Transverse colon (tissue), 3 donors: ENCODE measurements around the gene SORT1.
A peak's percentile ranks its signal among the peaks of the same experiment; 100 is the strongest.

Experiments used
- EP300 ChIP-seq: sonication (generic); formaldehyde crosslinking; IDR thresholded peaks from one replicate; pipeline ENCODE4 v1.6.1; 2017; ENCODE audit warnings: antibody characterized with exemption, low read depth
- POLR2A ChIP-seq: fragments of 450-650 bp; IDR thresholded peaks from one replicate; pipeline ENCODE4 v1.6.1; 2016; ENCODE audit warnings: antibody characterized with exemption, mild to moderate bottlenecking, moderate library complexity
- TF ChIP-seq, protein P1 (sequence below), 5 experiments: fragments of 200-600 bp in 3 of 5; fragments of 450-650 bp in 2 of 5; sonication (generic) in 3 of 5; IDR thresholded peaks; 1 replicate in 2 of 5; 2 replicates in 3 of 5; pipeline ENCODE4 v1.5.1; 2016 to 2017; ENCODE audit warnings: antibody characterized with exemption in 5 of 5, inconsistent platforms in 3 of 5, mild to moderate bottlenecking in 2 of 5, moderate library complexity in 1 of 5

DNA sequence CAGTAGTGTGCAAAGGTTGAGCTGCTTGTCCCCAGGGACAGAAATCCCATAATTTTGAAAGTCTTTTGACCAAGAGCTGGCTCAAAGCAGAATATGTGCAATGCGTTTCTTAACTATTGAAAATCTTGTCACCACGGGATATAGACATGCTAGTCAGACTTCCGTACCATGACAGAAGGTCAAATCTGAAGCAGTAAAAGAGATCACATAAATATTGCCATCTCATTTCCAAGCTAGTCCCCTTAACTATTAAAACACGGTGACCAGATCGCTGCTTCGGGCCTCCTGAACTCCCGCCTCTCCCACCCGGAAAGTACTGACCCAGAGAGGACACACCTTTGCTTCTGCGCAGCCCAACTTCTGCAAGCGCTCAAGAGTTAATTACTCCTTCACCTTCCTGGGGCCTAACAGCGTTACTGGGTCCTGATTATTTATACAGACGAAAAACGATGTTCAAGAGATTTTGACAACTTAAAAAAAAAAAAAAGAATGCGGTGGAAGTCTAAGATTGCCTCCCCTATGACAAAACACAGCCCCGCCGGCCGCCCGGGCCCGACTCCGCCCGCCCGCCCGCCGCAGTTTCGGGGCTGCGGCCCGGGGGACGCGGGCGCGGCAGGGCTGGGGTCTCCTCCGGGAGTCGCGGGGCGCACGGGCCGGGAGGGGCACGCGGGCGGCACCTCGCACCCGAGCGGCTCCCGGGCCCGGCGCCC is 692 bp downstream of the SORT1 start:
- TF ChIP-seq, protein P1, sequence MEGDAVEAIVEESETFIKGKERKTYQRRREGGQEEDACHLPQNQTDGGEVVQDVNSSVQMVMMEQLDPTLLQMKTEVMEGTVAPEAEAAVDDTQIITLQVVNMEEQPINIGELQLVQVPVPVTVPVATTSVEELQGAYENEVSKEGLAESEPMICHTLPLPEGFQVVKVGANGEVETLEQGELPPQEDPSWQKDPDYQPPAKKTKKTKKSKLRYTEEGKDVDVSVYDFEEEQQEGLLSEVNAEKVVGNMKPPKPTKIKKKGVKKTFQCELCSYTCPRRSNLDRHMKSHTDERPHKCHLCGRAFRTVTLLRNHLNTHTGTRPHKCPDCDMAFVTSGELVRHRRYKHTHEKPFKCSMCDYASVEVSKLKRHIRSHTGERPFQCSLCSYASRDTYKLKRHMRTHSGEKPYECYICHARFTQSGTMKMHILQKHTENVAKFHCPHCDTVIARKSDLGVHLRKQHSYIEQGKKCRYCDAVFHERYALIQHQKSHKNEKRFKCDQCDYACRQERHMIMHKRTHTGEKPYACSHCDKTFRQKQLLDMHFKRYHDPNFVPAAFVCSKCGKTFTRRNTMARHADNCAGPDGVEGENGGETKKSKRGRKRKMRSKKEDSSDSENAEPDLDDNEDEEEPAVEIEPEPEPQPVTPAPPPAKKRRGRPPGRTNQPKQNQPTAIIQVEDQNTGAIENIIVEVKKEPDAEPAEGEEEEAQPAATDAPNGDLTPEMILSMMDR (IDR thresholded peaks at IDR 0.05) = no peak
- TF ChIP-seq EP300 = no peak
- TF ChIP-seq POLR2A = peak; percentile 15
